Measurements from ENCODE around the gene AP2A2.

The AP2A2 gene

DNA sequence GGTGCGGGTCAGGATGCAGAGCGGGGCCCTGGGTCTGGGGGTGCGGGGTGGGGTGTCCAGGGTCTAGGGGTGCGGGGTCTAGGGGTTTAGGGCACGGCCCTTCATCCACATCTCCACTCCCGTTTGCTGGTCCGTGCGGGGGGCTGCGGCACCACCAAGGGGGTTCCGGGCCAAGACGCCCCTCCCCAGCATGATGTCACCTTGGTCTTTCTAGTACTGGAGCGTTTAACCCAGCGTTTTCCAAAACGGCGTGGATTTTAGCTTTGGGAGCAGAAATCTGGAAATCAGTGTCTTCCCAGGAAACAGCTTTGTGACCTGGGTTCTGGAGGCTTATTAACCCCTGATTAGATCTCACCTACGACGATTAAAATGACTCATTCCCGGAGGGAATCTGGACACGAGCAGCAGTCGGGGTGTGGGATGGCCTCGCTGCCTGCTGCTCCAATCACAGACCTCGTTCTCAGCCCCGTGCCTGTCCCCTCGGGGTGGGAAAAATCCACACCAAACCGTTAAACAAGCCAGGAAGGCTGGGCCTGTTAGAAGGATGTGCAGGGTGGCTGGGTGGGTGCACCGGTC, 759 bp downstream of the AP2A2 start:
- DNase-seq, result peak; percentile 64

DNA sequence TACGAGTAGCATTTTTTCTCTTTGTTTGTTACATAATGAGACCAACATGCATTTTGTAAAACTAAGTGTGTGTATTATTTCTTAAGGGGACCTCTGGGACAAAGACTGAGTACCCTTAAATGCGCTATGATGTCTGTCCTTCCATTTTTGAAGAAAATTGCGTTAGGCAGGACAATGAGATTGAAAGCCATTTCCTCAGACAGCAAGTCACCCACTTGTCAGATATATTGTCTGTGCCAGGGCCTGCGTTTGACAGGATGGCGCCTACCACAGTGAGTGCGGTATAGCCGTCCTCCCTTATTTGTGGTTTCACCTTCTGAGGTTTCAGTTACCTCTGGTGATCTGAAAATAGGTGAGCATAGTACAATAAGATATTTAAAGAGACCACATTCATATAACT, 2.2 kb downstream of the AP2A2 start:
- DNase-seq, result no peak

DNA sequence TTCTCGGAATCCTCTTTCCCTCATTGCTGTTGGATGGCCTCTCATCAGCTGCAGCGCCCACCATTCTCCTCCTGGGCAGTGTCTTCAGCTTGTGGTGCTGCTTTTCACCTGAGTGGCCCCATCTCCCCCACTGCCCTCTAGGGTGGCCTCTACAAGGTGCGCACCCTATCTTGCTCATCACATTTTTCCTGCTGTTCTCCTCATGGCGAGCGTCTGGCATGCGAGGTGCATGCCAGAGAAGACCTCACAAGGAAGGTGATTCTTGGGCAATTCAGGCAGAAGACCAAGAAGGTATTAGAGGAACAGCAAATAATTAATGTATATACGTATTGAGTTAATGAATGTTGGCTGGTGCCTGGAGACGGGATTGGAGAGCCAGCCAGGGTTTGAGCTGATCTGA, 3.1 kb downstream of the AP2A2 start:
- no peak for DNase-seq

DNA sequence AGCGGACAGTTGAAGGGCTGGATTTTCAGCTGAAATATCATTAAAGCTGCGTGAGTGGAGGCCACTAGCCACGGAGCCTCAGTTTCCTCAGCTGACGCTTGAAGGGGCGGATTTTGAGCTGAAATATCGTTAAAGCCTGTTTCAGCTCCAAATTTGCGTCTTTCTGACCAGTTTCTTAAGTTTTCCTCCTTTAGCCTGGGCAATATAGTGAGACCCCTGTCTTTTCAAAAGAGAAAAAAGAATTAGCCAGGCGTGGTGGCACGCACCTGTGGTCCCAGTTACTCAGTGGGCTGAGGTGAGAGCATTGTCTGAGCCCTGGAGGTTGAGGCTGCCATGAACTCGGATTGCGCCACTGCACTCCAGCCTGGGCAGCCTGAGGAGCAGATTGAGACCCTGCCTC, 3.7 kb downstream of the AP2A2 start:
- DNase-seq, result no peak

DNA sequence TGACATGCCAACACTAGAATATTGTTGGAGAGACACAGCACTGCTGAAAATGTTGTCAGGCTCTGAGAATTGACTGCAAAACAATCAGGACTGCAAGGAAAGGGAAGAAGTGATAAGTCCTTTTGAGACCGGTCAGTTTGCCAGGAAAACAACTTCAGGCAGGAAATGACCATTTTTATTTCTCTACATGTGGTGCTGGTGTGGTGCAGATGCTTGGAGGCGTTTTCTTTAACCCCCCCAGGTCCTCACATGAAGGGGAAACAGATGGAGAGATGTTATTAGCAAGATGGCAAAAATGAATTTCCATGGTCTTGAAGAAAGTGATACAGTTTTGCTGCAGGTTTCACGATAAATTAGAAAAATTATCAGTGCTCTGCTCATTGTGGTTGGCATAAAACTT, 5.7 kb downstream of the AP2A2 start:
- no peak for DNase-seq

DNA sequence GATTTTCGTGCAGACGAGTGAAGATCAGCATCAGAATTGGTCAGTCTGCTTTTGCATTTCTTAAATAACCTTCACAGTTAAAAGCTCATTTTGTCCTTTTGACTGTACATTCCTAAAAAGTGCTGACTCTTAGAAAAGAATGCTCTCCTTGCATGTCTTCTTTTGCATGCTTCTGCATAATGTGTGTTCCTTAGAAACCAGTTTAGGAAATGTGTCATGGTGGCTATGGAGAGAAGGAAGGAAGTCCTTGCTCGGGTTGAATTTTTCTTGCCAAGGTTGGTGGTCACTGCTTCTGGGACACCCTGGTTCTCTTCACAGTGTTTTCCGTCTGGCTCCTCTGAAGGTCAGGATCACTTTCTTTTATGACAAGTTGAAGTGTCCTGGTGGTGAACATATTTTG, 6.8 kb downstream of the AP2A2 start:
- DNase-seq, result no peak

DNA sequence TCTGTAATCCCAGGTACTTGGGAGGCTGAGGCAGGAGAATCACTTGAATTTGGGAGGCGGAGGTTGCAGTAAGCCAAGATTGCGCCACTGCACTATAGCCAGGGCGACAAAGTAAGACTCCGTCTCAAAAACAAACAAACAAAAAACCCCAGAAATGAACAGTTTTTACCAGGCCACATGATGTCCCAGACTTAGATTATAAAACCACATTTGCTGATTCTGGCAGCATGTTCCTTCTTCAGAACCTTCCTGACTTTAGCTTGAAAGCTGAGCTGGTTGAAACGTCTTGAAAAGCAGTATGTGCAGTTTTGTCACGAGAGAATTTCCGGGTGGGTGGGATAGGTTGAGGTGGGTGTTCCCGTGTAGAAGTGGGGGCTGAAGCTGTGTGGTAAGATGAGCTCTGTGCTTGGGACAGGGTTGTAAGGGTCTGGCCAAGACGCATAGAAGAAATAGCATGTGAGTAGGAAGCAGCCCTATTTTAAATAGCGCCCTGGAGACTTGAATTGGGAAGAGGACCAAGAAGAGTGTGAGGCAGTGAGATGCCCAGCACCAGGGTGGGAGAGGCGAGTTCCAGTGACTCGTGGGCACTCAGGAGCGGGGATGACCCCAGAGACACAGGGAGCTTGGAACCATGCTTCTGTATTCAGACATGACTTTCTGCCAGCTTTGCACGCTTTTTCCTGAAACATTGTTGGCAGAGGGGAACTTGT, 7.6 kb downstream of the AP2A2 start:
- DNase-seq, result peak; percentile 68

DNA sequence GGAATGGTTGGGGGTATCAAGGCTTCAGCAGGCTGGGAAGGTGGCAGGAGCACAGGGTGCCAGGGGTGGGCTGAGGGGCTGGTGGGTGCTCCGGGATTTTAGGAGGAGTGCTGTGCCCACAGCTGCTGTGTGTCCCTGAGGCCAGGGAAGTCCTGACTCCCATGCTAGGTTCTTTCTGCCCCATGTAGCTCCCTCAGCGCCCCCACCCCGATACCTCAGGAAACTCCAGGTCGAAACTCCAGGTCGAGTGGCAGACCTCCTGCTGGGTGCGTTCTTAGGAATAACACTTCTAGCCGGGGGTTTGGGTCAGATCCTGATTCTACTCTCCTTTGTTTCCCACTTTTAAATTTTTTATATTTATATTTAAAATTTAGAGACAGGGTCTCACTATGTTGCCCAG, 8.3 kb downstream of the AP2A2 start:
- no peak for DNase-seq

DNA sequence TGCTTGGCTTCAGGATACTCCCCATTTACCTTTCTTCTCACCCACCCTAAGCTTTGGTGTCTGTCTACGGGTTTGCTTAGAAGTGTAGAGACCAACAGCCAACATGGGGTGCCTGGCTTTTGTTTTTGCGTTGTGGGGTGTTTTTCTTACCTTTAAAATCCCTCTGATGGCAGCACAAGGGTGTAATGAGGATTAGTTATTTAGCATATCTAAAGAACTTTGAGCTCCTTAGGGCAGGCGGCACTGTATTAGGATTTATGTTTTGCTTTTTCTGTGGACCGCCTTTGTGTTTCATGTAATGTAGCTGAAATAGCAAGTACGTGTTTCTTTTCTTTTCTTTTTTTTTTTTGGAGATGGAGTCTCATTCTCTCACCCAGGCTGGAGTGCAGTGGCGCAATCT, 8.9 kb downstream of the AP2A2 start:
- DNase-seq, result no peak

DNA sequence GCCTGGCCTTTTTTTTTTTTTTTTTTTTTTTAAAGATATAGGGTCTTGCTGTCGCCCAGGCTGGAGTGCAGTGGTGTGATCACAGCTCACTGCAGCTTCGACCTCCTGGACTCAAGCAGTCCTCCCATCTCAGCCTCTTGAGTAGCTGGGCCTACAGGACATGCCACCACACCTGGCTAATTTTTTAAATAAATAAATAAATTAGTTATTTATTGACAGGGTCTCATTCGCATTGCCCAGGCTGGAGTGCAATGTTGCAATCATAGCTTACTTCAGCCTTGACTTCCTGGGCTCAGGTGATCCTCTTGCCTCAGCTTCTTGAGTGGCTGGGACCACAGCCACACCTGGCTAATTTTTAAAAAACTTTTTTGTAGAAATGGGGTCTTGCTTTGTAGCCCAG, 10.5 kb downstream of the AP2A2 start:
- no peak for DNase-seq

DNA sequence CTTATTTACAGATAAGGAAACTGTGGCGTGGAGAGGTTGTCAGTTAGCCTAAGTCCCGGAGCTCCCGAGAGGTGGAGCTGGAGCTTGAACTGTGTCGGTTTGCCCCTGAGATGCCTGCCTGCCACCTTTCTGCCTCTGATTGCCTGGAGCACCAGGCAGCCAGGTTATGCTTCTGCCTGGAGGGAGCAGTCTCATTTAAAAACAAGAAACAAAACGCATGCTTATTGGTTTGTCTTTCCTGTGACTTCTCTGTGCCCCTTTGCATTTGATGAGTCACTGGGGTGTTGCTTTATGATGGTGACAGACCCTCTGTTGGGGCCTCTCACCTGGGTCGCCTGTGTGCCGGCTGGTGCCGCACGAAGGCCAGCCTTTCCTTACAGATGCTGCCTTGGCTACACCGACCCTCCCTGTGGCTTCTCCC, 12.2 kb downstream of the AP2A2 start:
- DNase-seq, result no peak

DNA sequence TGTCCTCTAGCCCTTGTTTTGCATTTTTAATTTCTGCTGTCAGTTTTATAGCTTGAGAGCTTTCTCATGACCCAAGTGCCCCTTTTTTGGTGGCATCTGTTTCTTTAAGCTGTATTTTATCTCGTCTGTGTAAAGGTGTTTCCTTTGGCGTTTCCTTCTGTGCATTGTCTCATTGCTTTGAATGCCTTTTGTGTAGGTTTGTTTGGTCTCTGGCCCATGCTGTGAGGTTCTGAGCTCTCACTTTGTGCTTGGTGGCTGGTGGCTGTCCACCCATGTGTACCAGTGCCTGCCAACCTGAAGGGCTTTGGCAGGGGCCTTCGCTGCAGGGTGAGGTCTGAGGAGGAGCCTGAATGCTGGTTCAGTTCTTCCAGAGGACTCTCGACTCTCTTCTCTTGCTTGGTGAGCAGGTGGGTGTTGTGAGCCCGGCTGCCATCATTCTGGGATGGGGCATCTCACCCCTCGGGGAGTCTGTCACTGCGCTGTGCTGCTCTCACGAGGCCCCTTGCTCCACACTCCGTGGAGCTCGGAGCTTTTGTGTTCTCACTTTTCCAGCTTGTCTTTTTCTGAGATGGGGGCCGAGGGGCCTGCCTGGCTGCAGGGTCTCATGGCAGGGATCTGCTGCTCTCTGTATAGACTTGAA, 14.9 kb downstream of the AP2A2 start:
- no peak for DNase-seq

DNA sequence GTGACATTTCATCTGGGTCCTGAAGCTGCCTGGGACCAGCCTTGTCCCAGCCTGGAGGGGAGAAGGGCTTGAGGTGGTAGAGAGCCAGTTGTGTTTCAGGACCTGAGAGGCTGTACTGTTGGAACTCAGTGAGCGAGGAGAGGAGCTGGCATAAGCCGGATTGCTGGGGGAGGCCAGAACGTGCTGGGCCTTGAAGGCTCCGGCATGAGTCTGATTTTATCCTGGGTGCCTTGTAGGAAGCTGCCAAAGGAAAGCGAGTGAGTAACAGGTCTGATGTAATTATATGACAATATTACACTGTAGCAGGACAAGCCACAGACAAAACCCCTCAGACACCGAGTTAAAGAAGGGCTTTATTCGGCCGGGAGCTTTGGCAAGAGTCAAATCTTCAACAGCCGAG, 17.2 kb downstream of the AP2A2 start:
- DNase-seq, result no peak

DNA sequence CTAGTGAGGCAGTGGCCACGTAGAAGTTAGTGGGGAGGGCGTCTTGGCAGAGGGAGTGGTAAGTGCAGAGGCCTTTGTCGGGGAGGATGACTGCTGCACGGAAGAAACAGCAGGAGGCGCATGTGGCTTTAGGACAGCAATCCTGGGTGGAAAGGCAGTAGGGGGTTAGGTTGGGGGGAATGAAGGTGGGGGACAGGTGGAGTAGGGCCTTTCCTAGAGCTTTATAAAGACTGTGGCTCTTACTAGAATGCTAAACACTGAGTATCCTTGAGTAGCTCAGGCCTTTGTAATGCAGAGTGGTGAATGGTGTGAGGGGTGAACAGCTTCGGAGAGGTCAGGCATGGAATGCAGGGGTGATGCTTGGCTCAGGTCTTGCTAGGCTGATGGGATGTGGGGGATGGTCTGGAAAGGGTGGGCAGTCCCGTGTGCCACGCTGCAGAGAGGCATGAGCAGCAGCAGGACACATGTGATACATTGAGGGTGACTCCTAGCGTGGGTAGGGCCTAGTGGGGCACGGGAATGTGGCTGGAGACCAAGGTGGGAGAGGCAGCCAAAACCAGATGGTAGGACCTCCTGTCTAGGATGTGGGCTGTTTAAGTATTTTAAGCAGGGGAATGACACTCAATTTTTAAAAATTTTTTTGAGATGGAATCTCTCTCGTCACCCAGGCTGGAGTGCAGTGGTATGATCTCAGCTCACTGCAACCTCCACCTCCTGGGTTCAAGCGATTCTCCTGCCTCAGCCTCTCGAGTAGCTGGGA, 19.2 kb downstream of the AP2A2 start:
- no peak for DNase-seq

DNA sequence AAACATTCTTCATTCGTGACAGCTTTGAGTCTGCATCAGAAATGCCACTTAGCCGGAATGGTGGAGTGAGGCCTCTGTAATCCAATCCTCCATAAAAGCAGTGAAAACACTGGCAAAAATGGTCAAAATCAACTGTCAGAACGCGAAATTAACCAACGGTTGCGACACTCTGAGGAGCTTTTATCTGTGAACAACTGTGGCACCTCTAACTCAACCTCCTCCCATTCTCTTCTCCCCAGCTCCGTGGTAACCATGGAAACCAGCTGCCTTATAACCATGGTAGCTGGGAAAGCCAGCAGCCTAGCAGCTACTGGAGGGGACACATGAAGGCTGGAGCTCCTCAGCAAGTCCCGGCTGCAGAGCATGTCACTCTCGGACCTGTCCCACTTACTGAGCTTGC, 20.3 kb downstream of the AP2A2 start:
- no peak for DNase-seq

DNA sequence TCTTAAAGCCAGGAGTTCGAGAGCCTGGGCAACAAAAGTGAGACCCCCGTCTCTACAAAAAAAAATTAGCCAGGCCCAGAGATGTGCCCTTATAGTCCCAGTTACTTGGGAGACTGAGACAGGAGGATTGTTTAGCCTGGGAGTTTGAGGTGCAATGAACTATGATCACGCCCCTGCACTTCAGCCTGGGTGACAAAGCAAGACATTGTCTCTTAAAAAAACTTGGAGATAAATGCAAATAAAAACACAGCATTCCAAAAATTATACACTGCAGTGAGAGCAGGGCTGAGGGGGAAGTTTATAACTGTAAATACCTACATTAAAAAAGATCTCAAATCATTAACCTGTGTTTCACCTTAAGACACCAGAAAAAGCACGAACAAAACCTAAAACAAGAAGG, 22.1 kb downstream of the AP2A2 start:
- DNase-seq, result no peak

DNA sequence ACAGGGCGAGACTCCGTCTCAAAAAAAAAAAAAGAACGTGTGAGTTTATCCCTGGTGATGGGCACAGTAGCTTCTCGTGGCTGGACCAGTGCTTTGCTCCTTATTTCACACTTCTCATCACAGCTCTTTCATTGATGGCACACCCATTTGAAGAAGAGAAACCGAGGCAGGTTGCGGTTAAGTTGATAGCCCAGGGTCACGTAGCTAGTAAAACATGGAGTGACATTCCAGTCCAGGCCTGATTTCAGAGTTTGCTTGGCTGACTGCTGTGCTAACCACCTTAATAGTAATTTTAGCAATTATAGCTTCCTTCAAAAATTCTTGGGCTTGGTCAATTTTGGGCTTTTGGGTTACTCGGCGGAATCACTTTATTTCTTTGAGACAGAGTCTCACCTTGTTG, 25.8 kb downstream of the AP2A2 start:
- DNase-seq, result no peak

DNA sequence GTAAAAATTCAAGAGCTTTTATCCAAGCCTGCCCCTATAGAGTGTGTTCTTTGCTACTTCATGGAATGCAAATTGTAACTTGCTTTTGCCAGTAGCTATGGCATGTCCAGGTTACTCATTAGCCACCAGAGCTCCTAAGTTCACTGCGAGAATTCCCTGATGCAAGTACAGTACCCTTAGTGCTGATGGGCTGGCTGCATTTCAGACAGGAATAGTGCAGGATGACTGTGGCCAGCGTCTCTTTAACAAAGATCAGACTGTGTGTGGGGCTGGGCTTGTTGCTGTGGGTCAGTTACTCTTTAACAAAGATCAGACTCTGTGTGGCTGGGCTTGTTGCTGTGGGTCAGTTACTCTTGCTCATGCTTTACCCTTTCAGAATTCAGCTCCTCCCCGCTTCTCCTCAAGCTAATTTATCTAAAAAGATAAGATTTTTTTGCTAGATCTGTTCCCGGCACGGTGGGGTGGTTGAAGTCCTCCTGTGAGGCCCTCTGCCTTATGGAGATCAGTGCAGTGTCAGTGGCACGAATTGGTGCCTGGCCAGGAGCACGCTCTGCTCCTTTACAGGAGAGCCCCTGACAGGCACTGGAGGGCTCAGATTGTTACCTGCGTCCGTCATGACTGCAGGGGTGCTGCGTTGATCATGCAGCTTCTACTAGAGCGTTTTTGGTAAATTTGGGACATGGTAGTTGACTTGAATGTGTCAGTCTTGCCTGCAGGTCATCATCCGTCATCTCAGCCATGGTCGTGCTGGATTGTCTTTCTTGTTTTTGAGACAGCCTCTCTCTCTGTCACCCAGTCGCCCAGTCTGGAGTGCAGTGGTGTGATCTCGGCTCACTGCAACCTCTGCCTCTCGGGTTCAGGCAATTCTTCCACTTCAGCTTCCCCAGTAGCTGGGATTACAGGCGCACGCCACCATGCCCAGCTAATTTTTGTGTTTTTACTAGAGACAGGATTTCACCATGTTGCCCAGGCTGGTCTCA, 27.0 kb downstream of the AP2A2 start:
- no peak for DNase-seq

DNA sequence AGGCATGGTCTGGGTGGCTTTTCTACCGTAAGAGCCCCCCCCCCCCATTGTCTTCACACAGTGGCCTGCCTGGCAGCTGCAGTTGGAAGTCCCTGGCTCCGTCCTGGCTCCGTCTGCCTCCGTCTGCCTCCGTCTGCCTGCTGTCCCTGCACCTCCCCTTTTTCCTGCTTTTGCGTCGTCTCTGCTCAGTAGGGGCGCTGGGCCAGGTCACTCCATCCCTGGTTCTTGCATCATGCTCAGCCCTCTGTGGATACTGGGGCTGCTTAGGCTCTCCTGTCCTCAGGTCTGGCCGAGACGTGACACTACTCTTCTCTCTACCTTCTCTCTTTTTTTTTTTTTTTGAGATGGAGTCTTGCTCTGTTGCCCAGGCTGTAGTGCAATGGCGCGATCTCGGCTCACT, 27.8 kb downstream of the AP2A2 start:
- DNase-seq, result no peak

DNA sequence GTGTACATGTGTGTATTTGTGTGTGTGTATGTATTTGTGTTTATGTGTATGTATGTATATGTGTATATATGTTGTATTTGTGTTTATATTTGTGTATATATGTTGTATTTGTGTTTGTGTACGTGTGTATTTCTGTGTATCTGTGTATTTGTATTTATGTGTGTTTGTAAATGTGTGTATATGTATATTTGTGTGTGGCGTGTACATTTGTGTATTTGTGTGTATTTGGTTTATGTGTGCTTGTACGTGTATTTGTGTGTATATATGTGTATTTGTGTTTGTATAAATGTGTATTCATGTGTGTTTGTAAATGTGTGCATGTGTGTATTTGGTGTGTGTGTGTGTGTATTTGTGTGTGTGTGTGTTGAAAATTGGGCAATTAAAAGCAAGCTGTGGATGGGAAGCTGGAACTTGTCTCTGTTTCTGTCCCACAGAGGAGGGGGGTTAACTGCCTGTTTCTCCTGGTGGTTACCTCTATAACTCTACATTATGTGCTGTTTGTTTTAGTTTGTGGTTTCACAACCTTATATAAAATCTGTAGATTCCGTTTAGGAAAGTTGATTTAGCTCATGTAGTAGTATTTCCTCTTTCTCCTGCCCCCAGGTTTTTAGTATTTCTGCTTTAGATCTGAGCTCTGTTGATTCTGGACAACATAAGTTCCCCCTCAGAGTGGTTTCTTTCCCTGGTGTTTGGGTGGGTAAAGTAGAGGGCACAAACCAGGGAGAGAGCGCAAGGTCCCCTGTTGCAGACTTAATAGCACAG, 28.9 kb downstream of the AP2A2 start:
- no peak for DNase-seq

DNA sequence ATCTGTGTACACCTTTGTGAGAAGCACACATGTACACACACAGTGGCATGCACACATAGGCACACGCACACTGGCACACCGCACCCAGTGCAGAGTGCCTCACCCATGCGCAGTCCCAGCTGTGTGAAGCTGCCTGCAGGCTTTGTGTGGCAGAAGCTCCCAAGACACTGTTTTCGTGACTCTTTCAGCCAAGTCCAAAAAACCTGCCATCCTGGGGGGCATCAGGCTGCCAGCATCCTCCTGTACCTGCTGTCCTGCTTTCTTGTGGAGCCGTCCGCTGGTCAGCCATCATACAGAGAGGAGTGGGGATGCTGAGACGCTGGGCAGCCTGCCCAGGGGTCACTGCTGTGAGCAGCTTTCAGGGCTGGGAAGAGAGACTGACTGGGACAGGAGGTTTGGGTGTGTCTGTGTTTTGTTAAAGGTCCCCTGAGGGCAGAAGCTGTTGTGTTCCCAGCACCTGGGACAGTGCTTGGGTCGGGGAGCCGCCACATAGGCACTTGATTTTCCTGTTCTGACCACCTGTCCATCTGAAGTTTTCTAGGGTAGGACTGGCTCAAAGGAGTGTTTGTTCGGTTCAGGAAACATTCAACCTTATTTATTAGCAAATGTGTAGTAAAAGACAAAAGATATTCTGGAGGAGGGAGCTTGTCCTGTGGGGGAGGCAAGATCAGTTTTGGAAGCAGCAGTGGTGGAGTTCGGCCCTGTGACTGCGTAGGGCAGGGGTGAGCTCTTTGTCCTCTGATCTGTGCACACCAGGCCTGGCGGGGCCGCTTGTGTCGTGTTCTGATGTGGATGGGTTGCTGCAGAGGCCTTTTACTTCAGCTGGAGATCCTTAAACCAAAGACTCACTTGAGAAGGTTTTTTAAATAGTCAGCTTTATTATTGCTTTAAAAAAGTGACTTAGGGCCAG, 29.7 kb downstream of the AP2A2 start:
- no peak for DNase-seq

Measured in femur (tissue), 1 donor.